ENCODE data around the gene PEX11G.

The PEX11G gene

DNA sequence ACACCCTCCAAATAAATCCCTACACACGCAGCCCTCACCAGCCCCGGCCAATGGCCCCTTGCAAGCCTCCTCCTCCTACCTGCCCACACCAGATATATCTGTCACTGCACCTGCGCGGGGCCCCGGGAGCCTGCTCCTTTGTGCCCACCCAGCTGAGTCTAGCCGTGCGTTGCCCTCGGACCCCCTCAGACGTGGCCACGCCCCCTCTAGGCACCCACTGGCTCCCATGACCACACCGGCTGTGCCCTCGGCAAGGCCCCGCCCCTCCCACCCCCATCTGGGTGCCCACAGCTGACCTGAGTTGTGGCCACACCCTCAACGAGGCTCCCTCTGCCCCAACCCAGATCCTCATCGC is 40.4 kb upstream of the PEX11G start:
- FAIRE-seq (no peak), DNase-seq (ENCODE audit: insufficient read length, low spot score) (no peak)
- TF ChIP-seq SPI1 (IDR thresholded peaks at IDR 0.05; ENCODE audit: low read depth, low read length) (no peak), POLR2AphosphoS5 (IDR thresholded peaks at IDR 0.05; ENCODE audit: low read depth, low read length) (no peak), POU2F2 (IDR thresholded peaks at IDR 0.05; ENCODE audit: low read depth, low read length) (no peak), TAF1 (IDR thresholded peaks at IDR 0.05; ENCODE audit: low read depth, low read length) (no peak), PAX5 (IDR thresholded peaks at IDR 0.05; ENCODE audit: insufficient read depth, low read length, severe bottlenecking) (no peak), POLR2A (IDR thresholded peaks at IDR 0.05; ENCODE audit: low read depth, low read length) (no peak)

- DNase-seq (ENCODE audit: insufficient read length, low spot score), result no peak
- TF ChIP-seq POLR2A (IDR thresholded peaks at IDR 0.05; ENCODE audit: low read depth, low read length) (no peak), TAF1 (IDR thresholded peaks at IDR 0.05; ENCODE audit: low read depth, low read length) (no peak), PAX5 (IDR thresholded peaks at IDR 0.05; ENCODE audit: insufficient read depth, low read length, severe bottlenecking) (no peak), POU2F2 (IDR thresholded peaks at IDR 0.05; ENCODE audit: low read depth, low read length) (no peak), POLR2AphosphoS5 (IDR thresholded peaks at IDR 0.05; ENCODE audit: low read depth, low read length) (no peak), SPI1 (IDR thresholded peaks at IDR 0.05; ENCODE audit: low read depth, low read length) (no peak)
- FAIRE-seq, result no peak
Measured at GRCh38 chr19:7528522-7529245, 39.8 kb upstream of the PEX11G start.

DNA sequence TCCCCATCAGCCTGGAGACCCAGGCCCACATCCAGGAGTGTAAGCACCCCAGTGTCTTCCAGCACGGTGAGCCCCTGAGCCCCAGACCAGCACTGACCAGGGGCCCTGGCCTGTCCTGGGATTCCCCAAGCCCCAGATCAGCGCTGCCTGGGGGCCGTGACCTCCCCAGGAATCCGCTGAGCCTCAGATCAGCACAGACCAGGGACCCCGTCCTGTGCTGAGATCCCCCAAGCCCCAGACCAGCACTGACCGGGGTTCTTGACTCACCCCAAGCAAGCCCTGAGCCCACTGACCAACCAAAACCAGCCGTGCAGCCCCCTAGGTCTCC is 39.3 kb upstream of the PEX11G start:
- FAIRE-seq (no peak), DNase-seq (ENCODE audit: insufficient read length, low spot score) (no peak)
- TF ChIP-seq PAX5 (IDR thresholded peaks at IDR 0.05; ENCODE audit: insufficient read depth, low read length, severe bottlenecking) (no peak), POLR2AphosphoS5 (IDR thresholded peaks at IDR 0.05; ENCODE audit: low read depth, low read length) (no peak), POLR2A (IDR thresholded peaks at IDR 0.05; ENCODE audit: low read depth, low read length) (no peak), TAF1 (IDR thresholded peaks at IDR 0.05; ENCODE audit: low read depth, low read length) (no peak), POU2F2 (IDR thresholded peaks at IDR 0.05; ENCODE audit: low read depth, low read length) (no peak), SPI1 (IDR thresholded peaks at IDR 0.05; ENCODE audit: low read depth, low read length) (no peak)

DNA sequence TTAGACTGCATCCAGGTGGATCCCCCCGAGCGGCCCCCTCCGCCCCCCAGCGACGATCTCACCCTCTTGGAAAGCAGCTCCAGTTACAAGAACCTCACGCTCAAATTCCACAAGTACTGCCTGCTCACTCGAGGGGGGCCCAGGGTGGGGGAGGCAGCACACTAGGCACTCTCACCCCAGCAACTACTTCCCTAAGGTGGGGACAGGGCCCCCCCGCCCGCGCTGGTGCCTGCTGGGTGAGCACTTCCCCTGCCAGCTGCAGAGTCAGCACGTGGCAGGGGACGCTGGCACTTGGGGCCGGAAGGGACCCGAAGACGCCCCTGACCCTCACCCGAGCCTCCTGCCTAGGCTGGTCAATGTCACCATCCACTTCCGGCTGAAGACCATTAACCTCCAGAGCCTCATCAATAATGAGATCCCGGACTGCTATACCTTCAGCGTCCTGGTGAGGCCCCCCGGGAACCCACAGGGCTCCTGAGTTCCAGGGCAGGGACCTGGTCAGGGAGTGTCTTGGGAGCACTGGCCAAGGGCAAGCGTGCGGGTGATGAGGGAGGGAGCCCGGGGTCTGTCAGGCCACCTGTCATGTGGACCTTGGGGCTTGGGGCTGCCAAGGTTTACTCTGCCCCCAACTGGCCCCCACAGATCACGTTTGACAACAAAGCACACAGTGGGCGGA is 38.8 kb upstream of the PEX11G start:
- FAIRE-seq (no peak), DNase-seq (ENCODE audit: insufficient read length, low spot score) (no peak)
- TF ChIP-seq PAX5 (IDR thresholded peaks at IDR 0.05; ENCODE audit: insufficient read depth, low read length, severe bottlenecking), result no peak
- no peak for TF ChIP-seq SPI1 (IDR thresholded peaks at IDR 0.05; ENCODE audit: low read depth, low read length)
- TF ChIP-seq TAF1 (IDR thresholded peaks at IDR 0.05; ENCODE audit: low read depth, low read length), result no peak
- no peak for TF ChIP-seq POLR2AphosphoS5 (IDR thresholded peaks at IDR 0.05; ENCODE audit: low read depth, low read length)
- TF ChIP-seq POU2F2 (IDR thresholded peaks at IDR 0.05; ENCODE audit: low read depth, low read length), result no peak

DNA sequence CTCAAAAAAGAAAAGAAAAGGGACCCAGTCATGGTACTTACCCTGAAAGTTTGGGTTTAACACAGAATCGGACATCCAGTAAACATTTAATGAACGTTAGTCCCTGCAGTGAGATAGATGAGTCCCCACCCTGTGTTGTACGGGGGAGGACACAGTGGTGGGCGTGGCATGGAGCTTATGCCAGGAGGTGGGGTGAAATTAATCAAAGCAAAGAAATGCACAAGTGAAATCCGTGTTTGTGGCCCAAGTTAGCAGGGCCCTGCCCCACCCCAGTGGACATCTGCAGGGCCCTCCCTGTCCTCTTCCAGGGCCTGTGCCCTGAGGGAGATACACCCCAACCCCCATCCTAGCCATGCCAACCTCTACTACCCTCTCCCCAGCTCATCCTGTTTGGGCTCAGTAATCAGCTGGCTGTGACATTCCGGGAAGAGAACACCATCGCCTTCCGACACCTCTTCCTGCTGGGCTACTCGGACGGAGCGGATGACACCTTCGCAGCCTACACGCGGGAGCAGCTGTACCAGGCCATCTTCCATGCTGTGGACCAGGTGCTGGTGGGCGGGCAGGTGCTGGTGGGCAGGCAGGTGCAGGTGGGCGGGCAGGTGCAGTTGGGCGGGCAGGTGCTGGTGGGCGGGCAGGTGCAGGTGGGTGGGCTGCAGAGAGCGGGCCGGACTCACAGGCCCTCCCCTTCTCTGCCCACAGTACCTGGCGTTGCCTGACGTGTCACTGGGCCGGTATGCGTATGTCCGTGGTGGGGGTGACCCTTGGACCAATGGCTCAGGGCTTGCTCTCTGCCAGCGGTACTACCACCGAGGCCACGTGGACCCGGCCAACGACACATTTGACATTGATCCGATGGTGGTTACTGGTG is 37.5 kb upstream of the PEX11G start:
- TF ChIP-seq SPI1 (IDR thresholded peaks at IDR 0.05; ENCODE audit: low read depth, low read length) (no peak), POLR2AphosphoS5 (IDR thresholded peaks at IDR 0.05; ENCODE audit: low read depth, low read length) (no peak), TAF1 (IDR thresholded peaks at IDR 0.05; ENCODE audit: low read depth, low read length) (no peak)
- no peak for DNase-seq (ENCODE audit: insufficient read length, low spot score)
- no peak for FAIRE-seq

DNA sequence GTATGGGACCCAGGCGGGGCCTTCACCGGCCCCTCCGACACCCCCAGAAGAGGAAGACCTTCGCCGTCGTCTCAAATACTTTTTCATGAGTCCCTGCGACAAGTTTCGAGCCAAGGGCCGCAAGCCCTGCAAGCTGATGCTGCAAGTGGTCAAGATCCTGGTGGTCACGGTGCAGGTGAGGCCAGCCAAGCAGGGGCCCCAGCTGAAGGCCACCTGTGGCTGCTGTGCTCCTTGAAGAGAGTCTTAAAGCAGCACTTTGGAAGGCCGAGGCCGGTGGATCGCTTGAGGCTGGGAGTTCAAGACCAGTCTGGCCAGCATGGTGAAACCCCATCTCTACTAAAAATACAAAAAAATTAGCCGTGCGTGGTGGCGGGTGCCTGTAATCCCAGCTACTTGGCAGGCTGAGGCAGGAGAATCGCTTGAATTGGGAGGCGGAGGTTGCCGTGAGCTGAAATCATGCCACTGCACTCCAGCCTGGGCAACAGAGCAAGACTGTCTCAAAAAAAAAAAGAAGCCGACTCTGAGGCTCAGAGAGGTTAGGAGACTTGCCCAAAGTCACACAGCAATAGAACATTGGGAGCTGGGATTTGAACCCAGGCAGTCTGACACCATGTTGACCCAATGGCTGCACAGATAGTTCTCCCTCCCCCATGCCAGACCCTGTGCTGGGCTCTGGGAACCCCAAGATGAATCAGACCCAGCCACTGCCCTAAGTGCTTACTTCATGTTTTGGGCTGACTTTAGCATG is 36.3 kb upstream of the PEX11G start:
- no peak for DNase-seq (ENCODE audit: insufficient read length, low spot score)
- no peak for TF ChIP-seq PAX5 (IDR thresholded peaks at IDR 0.05; ENCODE audit: insufficient read depth, low read length, severe bottlenecking)
- no peak for TF ChIP-seq POLR2AphosphoS5 (IDR thresholded peaks at IDR 0.05; ENCODE audit: low read depth, low read length)
- TF ChIP-seq SPI1 (IDR thresholded peaks at IDR 0.05; ENCODE audit: low read depth, low read length), result no peak
- TF ChIP-seq POLR2A (IDR thresholded peaks at IDR 0.05; ENCODE audit: low read depth, low read length), result no peak
- no peak for TF ChIP-seq POU2F2 (IDR thresholded peaks at IDR 0.05; ENCODE audit: low read depth, low read length)
- no peak for TF ChIP-seq TAF1 (IDR thresholded peaks at IDR 0.05; ENCODE audit: low read depth, low read length)
- no peak for FAIRE-seq

DNA sequence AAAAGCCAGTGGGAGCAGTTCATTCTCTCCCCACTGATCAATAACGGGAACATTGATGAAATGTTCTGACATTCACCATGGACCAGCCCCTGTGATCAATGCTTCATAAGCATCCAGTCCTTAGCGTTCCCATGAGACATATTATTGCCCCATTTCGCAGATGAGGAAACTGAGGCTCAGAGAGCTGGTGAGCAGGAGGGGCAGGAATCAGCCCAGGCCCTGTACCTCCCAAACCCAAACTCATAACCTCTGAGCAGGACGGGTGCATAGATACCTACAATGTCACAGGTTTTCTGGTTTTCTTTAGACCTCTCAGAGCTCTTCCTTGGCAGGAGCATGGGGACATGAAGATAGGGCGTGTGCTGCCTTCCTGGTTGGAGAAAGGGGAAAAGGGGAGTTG is 35.7 kb upstream of the PEX11G start:
- FAIRE-seq (no peak), DNase-seq (ENCODE audit: insufficient read length, low spot score) (no peak)
- TF ChIP-seq POLR2A (IDR thresholded peaks at IDR 0.05; ENCODE audit: low read depth, low read length), result no peak

DNA sequence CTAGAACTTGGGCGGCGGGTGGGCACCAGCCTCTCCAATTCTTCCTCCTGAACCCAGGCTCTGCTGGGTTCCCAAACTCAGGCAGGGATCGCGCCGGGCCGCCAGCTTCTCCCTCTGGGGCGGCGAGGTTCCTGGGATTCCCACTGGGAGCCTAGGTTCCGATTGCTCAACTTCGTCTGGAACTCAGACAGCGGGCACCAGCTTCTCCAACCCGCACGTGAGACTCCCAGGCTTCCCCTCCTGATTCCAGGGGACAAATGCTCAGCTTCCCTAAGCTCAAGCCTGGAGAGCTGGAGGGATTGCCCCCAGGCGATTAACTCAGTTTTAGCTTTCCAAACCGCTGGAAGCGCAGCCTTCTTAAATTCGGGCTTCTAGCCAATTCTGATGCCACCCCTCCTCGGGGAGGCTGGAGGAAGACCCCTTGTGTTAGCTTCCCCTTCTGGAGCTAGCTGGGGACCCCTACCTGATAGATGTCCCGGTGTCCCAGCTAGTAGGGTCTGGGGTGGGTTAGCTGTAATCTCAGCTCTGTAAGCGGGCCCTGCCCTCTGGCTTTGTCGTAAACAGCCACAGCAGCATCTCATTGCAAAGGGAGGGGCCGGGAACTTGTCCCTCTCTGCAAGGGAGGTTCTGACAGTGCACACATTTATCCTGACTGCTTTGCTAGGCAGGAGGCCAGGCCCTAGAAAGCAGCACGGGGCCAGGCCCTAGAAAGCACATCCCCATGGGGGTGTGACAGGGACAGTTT is 34.3 kb upstream of the PEX11G start:
- no peak for TF ChIP-seq TAF1 (IDR thresholded peaks at IDR 0.05; ENCODE audit: low read depth, low read length)
- TF ChIP-seq SPI1 (IDR thresholded peaks at IDR 0.05; ENCODE audit: low read depth, low read length), result no peak
- TF ChIP-seq POLR2A (IDR thresholded peaks at IDR 0.05; ENCODE audit: low read depth, low read length), result no peak
- TF ChIP-seq PAX5 (IDR thresholded peaks at IDR 0.05; ENCODE audit: insufficient read depth, low read length, severe bottlenecking), result no peak
- TF ChIP-seq POLR2AphosphoS5 (IDR thresholded peaks at IDR 0.05; ENCODE audit: low read depth, low read length), result no peak
- no peak for TF ChIP-seq POU2F2 (IDR thresholded peaks at IDR 0.05; ENCODE audit: low read depth, low read length)
- FAIRE-seq (no peak), DNase-seq (ENCODE audit: insufficient read length, low spot score) (no peak)

Measured in GM12891 (cell line).